Liver (tissue), 3 donors: ENCODE data around the gene ZNF212.

Source experiments
- EGR1 ChIP-seq, 2 donors: IDR thresholded peaks; 2 replicates each; pipeline ENCODE4 v1.6.1; 2016 to 2018; ENCODE audit warnings: antibody characterized with exemption in 2 of 2, low read depth in 2 of 2
- GABPA ChIP-seq, 2 donors: IDR thresholded peaks in 1 of 2; conservative IDR thresholded peaks in 1 of 2; 2 replicates each; pipeline ENCODE4 v1.6.1; 2016; ENCODE audit warnings: antibody characterized with exemption in 2 of 2, mild to moderate bottlenecking in 1 of 2, moderate library complexity in 1 of 2
- TF ChIP-seq, protein P1 (sequence below): fragments of 150-350 bp; IDR thresholded peaks from 2 replicates; pipeline ENCODE4 v1.5.1; 2017; ENCODE audit warnings: improper control_type of control experiment, low read depth, low read length; ENCODE audit not compliant: missing input control
- TF ChIP-seq, protein P2 (sequence below): IDR thresholded peaks from 2 replicates; pipeline ENCODE4 v1.6.1; 2016; ENCODE audit warnings: antibody characterized with exemption
- donor health status: healthy.
- donor health status: healthy.

DNA sequence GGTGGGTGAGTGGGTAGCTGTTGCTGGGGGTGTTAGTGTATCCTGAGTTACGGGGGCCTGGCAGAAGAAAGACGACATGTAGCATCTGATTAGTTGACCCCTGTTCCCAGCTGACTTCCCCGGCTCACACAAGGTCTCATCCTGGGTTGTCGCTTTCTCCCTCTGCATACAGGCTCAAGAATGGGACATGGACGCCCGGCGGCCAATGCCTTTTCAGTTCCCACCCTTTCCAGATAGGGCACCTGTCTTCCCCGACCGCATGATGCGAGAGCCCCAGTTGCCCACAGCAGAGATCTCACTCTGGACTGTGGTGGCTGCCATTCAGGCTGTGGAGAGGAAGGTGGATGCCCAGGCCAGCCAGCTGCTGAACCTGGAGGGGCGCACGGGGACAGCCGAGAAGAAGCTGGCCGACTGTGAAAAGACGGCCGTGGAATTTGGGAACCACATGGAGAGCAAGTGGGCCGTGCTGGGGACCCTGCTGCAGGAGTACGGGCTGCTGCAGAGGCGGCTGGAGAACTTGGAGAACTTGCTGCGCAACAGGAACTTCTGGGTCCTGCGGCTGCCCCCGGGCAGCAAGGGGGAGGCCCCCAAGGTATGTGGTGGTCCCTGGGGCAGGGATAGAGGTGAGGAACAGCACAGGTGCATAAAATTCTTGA, 41.2 kb upstream of the ZNF212 start:
- TF ChIP-seq, protein P1, sequence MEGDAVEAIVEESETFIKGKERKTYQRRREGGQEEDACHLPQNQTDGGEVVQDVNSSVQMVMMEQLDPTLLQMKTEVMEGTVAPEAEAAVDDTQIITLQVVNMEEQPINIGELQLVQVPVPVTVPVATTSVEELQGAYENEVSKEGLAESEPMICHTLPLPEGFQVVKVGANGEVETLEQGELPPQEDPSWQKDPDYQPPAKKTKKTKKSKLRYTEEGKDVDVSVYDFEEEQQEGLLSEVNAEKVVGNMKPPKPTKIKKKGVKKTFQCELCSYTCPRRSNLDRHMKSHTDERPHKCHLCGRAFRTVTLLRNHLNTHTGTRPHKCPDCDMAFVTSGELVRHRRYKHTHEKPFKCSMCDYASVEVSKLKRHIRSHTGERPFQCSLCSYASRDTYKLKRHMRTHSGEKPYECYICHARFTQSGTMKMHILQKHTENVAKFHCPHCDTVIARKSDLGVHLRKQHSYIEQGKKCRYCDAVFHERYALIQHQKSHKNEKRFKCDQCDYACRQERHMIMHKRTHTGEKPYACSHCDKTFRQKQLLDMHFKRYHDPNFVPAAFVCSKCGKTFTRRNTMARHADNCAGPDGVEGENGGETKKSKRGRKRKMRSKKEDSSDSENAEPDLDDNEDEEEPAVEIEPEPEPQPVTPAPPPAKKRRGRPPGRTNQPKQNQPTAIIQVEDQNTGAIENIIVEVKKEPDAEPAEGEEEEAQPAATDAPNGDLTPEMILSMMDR: no peak
- TF ChIP-seq, protein P2, sequence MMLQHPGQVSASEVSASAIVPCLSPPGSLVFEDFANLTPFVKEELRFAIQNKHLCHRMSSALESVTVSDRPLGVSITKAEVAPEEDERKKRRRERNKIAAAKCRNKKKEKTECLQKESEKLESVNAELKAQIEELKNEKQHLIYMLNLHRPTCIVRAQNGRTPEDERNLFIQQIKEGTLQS: no peak
- TF ChIP-seq EGR1 (IDR thresholded peaks at IDR 0.05; ENCODE audit: low read depth in 2 of 2): no peak
- TF ChIP-seq GABPA (IDR thresholded peaks at IDR 0.05 in 1 of 2, conservative IDR thresholded peaks at IDR 0.05 in 1 of 2): no peak
